HepG2 (cell line): ENCODE data around the gene B3GNT9. TPM values are rescaled to one million over a fixed set of nuclear protein-coding genes. Genes with fewer than 3 reads are reported as not detected.

Source experiments
- CC2D1A ChIP-seq: sonication (generic); formaldehyde crosslinking; IDR thresholded peaks from 2 replicates; pipeline ENCODE4 v1.8.1; 2023; ENCODE audit warnings: mild to moderate bottlenecking, missing genetic modification reagents
- GLI4 ChIP-seq: sonication (generic); formaldehyde crosslinking; IDR thresholded peaks from 2 replicates; pipeline ENCODE4 v1.5.1; 2020; ENCODE audit warnings: missing genetic modification reagents, mild to moderate bottlenecking, moderate library complexity, borderline replicate concordance
- HNRNPLL ChIP-seq: fragments of 200-400 bp; formaldehyde crosslinking; IDR thresholded peaks from 2 replicates; pipeline ENCODE4 v1.6.1; 2017; ENCODE audit warnings: mild to moderate bottlenecking, low read depth, low read length; ENCODE audit not compliant: poor library complexity, severe bottlenecking
- NR2C2 ChIP-seq: sonication (generic); formaldehyde crosslinking; IDR thresholded peaks from 2 replicates; pipeline ENCODE4 v1.4.0; 2020; ENCODE audit warnings: missing genetic modification reagents, mild to moderate bottlenecking, moderate library complexity, borderline replicate concordance
- REXO4 ChIP-seq: sonication (generic); formaldehyde crosslinking; IDR thresholded peaks from 2 replicates; pipeline ENCODE4 v1.8.0; 2022; ENCODE audit warnings: missing genetic modification reagents, mild to moderate bottlenecking, borderline replicate concordance
- RFXANK ChIP-seq: IDR thresholded peaks from 2 replicates; pipeline ENCODE4 v1.6.1; 2016
- TSC22D2 ChIP-seq: sonication (generic); formaldehyde crosslinking; IDR thresholded peaks from 2 replicates; pipeline ENCODE4 v1.5.1; 2020; ENCODE audit warnings: missing genetic modification reagents, mild to moderate bottlenecking, borderline replicate concordance
- ZFP36L2 ChIP-seq: sonication (generic); formaldehyde crosslinking; IDR thresholded peaks from 2 replicates; pipeline ENCODE4 v1.4.0; 2020; ENCODE audit warnings: missing genetic modification reagents
- ZNF264 ChIP-seq: sonication (generic); formaldehyde crosslinking; IDR thresholded peaks from 2 replicates; pipeline ENCODE4 v1.4.0; 2020; ENCODE audit warnings: missing genetic modification reagents
- ZNF564 ChIP-seq: sonication (generic); formaldehyde crosslinking; IDR thresholded peaks from 2 replicates; pipeline ENCODE4 v1.8.1; 2023; ENCODE audit warnings: mild to moderate bottlenecking, missing genetic modification reagents
- ZNF713 ChIP-seq: sonication (generic); formaldehyde crosslinking; IDR thresholded peaks from 2 replicates; pipeline ENCODE4 v1.4.0; 2020; ENCODE audit warnings: mild to moderate bottlenecking, missing genetic modification reagents
- ZSCAN29 ChIP-seq: sonication (generic); formaldehyde crosslinking; conservative IDR thresholded peaks from 2 replicates; pipeline ENCODE4 v1.4.0; 2020; ENCODE audit warnings: mild to moderate bottlenecking, missing genetic modification reagents
- polyA plus RNA-seq, 8 experiments: library from polyadenylated mRNA; depleted of rRNA in 3 of 8; stranded (reverse) in 7 of 8; unstranded in 1 of 8; fragments of >200 nt; fragmentation: Illumina TruSeq in 4 of 8; extraction: Trizol in 4 of 8; gene quantifications; 2 replicates each; pipeline versions ENCODE4 v1.2.1 to v1.2.3, GENCODE V29; 2011 to 2016; ENCODE audit warnings: low read depth in 4 of 8, missing spikeins in 1 of 8, mixed read lengths in 1 of 8; ENCODE audit not compliant: insufficient read depth in 1 of 8
- total RNA-seq, 5 experiments: library from RNA; depleted of rRNA; stranded (reverse); fragments of >200 nt; fragmentation: Illumina TruSeq; extraction: Trizol; gene quantifications; 2 replicates each; pipeline ENCODE4 v1.2.3, GENCODE V29; 2016; ENCODE audit warnings: low read depth in 1 of 5
- TF ChIP-seq, protein P1 (sequence below): sonication (generic); formaldehyde crosslinking; IDR thresholded peaks from 2 replicates; pipeline ENCODE4 v1.4.0; 2020; ENCODE audit warnings: missing genetic modification reagents
- TF ChIP-seq, protein P2 (sequence below), 2 experiments: IDR thresholded peaks; 2 replicates each; pipeline ENCODE4 v1.6.1; 2011 to 2012; ENCODE audit warnings: low read length in 2 of 2, borderline replicate concordance in 1 of 2, low read depth in 1 of 2, mild to moderate bottlenecking in 1 of 2, moderate library complexity in 1 of 2
- TF ChIP-seq, protein P3 (sequence below): sonication (generic); formaldehyde crosslinking; IDR thresholded peaks from 2 replicates; pipeline ENCODE4 v1.8.0; 2022; ENCODE audit warnings: mild to moderate bottlenecking, missing genetic modification reagents; ENCODE audit not compliant: insufficient replicate concordance
- TF ChIP-seq, protein P4 (sequence below): sonication (generic); formaldehyde crosslinking; IDR thresholded peaks from 2 replicates; pipeline ENCODE4 v1.5.0; 2020; ENCODE audit warnings: missing genetic modification reagents, mild to moderate bottlenecking, borderline replicate concordance

The B3GNT9 gene
- total and polyA plus RNA-seq, 2 of the 13 experiments (the other 11 are each of a cell fraction or from before 2014, with no cell fraction given), result 1.5 to 3.1 TPM

DNA sequence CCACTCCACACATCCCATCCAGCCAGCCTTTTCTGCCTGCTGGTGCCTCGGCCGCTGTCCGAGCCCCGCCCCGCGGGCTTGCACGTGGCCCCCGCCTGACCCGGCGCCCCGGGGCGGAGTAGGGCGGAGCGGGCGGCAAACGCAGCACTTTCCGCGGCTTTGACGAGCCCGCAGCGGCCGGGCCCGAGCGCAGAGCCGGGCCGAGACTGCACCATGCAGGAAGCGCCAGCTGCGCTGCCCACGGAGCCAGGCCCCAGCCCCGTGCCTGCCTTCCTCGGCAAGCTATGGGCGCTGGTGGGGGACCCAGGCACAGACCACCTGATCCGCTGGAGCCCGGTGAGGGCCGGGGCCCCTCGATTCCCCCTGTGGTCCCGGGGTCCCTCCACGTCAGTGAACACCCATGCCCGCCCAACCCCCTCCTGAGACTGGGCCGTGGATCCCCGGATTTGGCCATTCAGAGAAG is 13.8 kb upstream of the B3GNT9 start, which contains the start of gene HSF4 (continued):
- TF ChIP-seq, protein P1, sequence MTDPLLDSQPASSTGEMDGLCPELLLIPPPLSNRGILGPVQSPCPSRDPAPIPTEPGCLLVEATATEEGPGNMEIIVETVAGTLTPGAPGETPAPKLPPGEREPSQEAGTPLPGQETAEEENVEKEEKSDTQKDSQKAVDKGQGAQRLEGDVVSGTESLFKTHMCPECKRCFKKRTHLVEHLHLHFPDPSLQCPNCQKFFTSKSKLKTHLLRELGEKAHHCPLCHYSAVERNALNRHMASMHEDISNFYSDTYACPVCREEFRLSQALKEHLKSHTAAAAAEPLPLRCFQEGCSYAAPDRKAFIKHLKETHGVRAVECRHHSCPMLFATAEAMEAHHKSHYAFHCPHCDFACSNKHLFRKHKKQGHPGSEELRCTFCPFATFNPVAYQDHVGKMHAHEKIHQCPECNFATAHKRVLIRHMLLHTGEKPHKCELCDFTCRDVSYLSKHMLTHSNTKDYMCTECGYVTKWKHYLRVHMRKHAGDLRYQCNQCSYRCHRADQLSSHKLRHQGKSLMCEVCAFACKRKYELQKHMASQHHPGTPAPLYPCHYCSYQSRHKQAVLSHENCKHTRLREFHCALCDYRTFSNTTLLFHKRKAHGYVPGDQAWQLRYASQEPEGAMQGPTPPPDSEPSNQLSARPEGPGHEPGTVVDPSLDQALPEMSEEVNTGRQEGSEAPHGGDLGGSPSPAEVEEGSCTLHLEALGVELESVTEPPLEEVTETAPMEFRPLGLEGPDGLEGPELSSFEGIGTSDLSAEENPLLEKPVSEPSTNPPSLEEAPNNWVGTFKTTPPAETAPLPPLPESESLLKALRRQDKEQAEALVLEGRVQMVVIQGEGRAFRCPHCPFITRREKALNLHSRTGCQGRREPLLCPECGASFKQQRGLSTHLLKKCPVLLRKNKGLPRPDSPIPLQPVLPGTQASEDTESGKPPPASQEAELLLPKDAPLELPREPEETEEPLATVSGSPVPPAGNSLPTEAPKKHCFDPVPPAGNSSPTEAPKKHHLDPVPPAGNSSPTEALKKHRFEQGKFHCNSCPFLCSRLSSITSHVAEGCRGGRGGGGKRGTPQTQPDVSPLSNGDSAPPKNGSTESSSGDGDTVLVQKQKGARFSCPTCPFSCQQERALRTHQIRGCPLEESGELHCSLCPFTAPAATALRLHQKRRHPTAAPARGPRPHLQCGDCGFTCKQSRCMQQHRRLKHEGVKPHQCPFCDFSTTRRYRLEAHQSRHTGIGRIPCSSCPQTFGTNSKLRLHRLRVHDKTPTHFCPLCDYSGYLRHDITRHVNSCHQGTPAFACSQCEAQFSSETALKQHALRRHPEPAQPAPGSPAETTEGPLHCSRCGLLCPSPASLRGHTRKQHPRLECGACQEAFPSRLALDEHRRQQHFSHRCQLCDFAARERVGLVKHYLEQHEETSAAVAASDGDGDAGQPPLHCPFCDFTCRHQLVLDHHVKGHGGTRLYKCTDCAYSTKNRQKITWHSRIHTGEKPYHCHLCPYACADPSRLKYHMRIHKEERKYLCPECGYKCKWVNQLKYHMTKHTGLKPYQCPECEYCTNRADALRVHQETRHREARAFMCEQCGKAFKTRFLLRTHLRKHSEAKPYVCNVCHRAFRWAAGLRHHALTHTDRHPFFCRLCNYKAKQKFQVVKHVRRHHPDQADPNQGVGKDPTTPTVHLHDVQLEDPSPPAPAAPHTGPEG (CRISPR knock-in tag), result peak; percentile 92
- TF ChIP-seq, protein P2, sequence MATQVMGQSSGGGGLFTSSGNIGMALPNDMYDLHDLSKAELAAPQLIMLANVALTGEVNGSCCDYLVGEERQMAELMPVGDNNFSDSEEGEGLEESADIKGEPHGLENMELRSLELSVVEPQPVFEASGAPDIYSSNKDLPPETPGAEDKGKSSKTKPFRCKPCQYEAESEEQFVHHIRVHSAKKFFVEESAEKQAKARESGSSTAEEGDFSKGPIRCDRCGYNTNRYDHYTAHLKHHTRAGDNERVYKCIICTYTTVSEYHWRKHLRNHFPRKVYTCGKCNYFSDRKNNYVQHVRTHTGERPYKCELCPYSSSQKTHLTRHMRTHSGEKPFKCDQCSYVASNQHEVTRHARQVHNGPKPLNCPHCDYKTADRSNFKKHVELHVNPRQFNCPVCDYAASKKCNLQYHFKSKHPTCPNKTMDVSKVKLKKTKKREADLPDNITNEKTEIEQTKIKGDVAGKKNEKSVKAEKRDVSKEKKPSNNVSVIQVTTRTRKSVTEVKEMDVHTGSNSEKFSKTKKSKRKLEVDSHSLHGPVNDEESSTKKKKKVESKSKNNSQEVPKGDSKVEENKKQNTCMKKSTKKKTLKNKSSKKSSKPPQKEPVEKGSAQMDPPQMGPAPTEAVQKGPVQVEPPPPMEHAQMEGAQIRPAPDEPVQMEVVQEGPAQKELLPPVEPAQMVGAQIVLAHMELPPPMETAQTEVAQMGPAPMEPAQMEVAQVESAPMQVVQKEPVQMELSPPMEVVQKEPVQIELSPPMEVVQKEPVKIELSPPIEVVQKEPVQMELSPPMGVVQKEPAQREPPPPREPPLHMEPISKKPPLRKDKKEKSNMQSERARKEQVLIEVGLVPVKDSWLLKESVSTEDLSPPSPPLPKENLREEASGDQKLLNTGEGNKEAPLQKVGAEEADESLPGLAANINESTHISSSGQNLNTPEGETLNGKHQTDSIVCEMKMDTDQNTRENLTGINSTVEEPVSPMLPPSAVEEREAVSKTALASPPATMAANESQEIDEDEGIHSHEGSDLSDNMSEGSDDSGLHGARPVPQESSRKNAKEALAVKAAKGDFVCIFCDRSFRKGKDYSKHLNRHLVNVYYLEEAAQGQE (IDR thresholded peaks at IDR 0.05; ENCODE audit: borderline replicate concordance in 1 of 2, low read depth in 1 of 2, low read length in 2 of 2), result no peak
- TF ChIP-seq CC2D1A (no peak), NR2C2 (peak; percentile 77), ZNF264 (CRISPR knock-in tag) (peak; percentile 89), GLI4 (CRISPR knock-in tag) (peak; percentile 73; the same call in 1 of the 2 replicates), REXO4 (peak; percentile 74; the same call in 1 of the 2 replicates), TSC22D2 (peak; percentile 89; the same call in 1 of the 2 replicates), ZNF713 (CRISPR knock-in tag) (peak; percentile 75; the same call in 1 of the 2 replicates), ZNF564 (0 out of 2 replicates have a peak, but pooled peaks have one; percentile 69), HNRNPLL (peak; percentile 93), RFXANK (CRISPR knock-in tag) (no peak), ZFP36L2 (CRISPR knock-in tag) (no peak), ZSCAN29 (CRISPR knock-in tag) (0 out of 2 replicates have a peak, but pooled peaks have one; percentile 34)
- TF ChIP-seq, protein P3, sequence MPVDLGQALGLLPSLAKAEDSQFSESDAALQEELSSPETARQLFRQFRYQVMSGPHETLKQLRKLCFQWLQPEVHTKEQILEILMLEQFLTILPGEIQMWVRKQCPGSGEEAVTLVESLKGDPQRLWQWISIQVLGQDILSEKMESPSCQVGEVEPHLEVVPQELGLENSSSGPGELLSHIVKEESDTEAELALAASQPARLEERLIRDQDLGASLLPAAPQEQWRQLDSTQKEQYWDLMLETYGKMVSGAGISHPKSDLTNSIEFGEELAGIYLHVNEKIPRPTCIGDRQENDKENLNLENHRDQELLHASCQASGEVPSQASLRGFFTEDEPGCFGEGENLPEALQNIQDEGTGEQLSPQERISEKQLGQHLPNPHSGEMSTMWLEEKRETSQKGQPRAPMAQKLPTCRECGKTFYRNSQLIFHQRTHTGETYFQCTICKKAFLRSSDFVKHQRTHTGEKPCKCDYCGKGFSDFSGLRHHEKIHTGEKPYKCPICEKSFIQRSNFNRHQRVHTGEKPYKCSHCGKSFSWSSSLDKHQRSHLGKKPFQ (CRISPR knock-in tag), result no peak
- TF ChIP-seq, protein P4, sequence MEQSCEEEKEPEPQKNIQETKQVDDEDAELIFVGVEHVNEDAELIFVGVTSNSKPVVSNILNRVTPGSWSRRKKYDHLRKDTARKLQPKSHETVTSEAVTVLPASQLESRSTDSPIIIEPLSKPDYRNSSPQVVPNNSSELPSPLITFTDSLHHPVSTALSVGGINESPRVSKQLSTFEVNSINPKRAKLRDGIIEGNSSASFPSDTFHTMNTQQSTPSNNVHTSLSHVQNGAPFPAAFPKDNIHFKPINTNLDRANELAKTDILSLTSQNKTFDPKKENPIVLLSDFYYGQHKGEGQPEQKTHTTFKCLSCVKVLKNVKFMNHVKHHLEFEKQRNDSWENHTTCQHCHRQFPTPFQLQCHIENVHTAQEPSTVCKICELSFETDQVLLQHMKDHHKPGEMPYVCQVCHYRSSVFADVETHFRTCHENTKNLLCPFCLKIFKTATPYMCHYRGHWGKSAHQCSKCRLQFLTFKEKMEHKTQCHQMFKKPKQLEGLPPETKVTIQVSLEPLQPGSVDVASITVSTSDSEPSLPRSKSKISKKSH (CRISPR knock-in tag), result peak; percentile 89; the same call in 1 of the 2 replicates
